Frontal cortex (tissue), 4 donors: Measurements from ENCODE around the gene FOSL1. TPM values are rescaled to one million over a fixed set of nuclear protein-coding genes. Genes with fewer than 3 reads are reported as not detected.
A peak's percentile ranks its signal among the peaks of the same experiment; 100 is the strongest.

Experiments used
- DNase-seq, 2 donors: peaks; one replicate each; pipeline ENCODE4 v3.0.0; 2012; ENCODE audit warnings: low spot score in 2 of 2
- FAIRE-seq: peaks from 2 replicates; lab custom pipeline; 2012; peaks lifted over from hg19 to GRCh38; lab: Jason Lieb, UNC
- total RNA-seq: library from RNA; depleted of rRNA; stranded (reverse); fragments of >200 nt; gene quantifications from one replicate; pipeline ENCODE4 v1.2.3, GENCODE V29; 2014
- donor health status: control.
- donor health status: control.
- donor health status: control.

FOSL1 gene
- total RNA-seq, 1 donor from 2014 or later: not detected

- FAIRE-seq (no peak), DNase-seq (peak; percentile 78 to 87)
These were observed 15.5 kb downstream of the FOSL1 start for GRCh38 chr11:65884716-65885092.

DNA sequence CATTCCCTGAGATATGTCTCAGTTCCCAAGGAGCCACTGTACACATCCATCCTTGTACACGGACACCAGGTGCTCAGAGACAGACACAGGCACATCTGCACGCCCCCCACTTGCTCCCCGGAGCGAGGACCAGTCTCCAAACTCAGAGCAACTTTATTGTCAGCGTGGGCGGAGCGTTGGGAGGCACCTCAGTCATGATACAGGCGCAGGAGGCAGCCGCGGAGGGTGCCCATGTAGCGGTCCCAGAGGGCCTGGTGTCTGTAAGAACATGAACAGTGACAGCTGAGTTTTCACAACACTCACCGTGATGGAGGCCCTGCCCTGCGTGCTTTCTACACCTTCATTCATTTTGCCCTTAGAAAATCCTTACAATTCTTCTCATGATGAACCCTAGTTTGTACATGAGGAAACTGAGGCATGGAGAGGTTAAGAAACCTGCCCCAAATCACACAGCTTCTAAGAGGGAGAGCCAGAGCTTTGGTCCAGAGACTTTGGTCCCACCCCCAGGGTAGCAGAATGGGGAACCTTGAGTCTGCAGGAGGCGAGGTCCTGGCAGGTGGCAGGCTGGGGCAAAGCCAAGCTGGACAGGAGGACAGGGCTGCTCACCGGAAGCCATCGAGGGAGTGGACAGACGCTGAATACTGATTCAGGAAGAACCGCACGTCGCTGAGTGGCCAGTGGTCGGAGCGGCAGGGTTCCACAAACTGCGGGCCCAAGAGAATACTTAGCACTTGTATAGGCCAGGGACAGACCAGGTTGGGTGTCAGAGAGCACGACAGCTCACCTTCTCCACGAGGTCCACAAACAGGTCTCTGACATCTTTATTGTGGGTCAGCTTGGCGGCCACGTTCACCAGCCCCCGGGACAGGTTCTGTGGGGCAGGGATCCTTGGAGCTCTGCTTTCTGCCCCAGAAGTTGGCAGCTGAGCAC lies 16.1 kb downstream of the FOSL1 start:
- FAIRE-seq: no peak
- DNase-seq: no peak

DNA sequence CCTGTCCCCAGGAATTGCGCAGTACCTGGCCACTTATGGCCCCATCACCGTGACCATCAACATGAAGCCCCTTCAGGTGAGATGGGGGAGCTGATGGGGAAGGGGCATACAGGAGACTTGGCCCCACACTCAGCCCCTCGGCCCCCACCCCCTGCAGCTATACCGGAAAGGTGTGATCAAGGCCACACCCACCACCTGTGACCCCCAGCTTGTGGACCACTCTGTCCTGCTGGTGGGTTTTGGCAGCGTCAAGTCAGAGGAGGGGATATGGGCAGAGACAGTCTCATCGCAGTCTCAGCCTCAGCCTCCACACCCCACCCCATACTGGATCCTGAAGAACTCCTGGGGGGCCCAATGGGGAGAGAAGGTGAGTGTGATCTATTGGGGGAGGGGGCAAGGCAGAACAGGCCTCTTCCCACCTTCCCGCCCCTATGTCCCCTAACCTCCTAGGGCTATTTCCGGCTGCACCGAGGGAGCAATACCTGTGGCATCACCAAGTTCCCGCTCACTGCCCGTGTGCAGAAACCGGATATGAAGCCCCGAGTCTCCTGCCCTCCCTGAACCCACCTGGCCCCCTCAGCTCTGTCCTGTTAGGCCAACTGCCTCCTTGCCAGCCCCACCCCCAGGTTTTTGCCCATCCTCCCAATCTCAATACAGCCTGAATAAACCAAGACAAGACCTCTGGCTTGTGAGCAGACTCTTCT lies 17.0 kb downstream of the FOSL1 start:
- FAIRE-seq (no peak), DNase-seq (no peak)

DNA sequence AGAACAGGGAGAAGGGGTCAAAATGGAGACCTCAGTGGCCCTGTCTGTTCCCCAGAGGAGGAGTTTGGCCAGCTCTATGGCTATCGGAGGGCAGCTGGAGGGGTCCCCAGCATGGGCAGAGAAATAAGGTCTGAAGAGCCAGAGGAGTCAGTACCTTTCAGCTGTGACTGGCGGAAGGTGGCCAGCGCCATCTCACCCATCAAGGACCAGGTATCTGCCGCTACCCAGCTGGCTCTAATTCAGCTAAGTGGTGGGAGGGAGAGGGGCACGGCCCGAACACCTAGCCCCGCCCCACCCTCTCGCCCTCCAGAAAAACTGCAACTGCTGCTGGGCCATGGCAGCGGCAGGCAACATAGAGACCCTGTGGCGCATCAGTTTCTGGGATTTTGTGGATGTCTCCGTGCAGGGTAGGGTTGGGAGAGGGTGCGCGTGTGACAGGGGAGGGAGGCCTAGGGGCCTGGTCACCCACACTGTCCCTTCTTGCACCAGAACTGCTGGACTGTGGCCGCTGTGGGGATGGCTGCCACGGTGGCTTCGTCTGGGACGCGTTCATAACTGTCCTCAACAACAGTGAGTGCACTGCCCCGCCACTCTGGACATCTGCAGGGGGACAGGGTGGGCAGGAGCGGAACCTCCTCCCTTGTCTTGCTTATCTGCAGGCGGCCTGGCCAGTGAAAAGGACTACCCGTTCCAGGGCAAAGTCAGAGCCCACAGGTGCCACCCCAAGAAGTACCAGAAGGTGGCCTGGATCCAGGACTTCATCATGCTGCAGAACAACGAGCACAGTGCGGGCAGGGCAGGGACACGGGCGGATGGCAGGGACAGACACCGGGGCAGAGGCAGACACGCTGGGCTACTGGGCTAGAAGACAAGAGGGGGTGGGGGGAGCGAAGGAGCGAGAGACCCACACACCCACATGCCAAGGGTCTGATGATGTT lies 17.8 kb downstream of the FOSL1 start:
- FAIRE-seq (no peak), DNase-seq (no peak)

DNA sequence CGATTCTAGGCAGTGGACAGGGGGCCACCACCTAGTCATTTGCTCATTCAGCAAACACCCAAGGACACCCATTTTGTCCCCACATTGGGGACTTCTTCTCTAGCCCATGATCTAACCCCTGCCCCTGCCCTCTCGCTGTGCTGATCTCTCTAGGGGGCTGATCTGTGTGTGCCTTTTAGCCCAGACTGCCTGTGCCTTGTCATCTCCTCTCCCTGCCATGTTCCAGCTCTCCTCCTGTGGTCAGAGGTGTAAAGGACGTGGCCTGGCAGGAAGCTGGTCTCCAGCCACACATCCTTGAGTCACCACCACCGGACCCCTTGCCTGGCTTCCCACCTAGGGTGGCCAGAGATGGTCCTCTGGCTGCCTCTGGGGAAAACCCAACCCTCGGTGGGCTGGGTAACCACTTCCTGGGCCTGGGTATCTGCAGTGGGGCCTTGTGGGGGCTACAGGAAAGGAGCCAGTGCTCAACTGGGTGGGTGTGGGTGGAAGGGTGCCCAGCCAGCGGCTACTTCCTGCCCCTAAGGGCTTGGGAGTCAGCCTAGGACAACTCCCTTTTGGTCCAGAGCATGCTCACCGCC lies 19.3 kb downstream of the FOSL1 start:
- FAIRE-seq (no peak), DNase-seq (no peak)

DNA sequence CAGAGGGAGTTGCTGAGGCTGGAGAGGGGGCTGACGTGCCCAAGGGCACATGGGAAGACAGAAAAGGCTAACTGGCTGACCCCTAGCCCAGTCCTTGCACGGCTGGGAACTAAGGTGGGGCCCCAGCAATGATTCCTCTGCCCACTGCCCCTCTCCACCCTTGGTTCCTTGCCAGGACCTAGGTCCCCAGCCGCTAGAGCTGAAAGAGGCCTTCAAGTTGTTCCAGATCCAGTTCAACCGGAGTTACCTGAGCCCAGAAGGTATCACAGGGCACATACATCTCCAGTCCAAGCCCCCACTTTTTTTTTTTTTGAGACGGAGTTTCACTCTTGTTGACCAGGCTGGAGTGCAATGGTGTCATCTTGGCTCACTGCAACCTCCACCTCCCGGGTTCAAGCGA lies 20.2 kb downstream of the FOSL1 start:
- DNase-seq (no peak), FAIRE-seq (no peak)

GRCh38 chr11:65879617-65880016 lies 20.6 kb downstream of the FOSL1 start, which contains the start of gene CTSW:
TSS of gene CTSW (plus strand) at chr11:65879837. CDS start at chr11:65879855, 18 bp downstream.
- FAIRE-seq: no peak
- DNase-seq: no peak

DNA sequence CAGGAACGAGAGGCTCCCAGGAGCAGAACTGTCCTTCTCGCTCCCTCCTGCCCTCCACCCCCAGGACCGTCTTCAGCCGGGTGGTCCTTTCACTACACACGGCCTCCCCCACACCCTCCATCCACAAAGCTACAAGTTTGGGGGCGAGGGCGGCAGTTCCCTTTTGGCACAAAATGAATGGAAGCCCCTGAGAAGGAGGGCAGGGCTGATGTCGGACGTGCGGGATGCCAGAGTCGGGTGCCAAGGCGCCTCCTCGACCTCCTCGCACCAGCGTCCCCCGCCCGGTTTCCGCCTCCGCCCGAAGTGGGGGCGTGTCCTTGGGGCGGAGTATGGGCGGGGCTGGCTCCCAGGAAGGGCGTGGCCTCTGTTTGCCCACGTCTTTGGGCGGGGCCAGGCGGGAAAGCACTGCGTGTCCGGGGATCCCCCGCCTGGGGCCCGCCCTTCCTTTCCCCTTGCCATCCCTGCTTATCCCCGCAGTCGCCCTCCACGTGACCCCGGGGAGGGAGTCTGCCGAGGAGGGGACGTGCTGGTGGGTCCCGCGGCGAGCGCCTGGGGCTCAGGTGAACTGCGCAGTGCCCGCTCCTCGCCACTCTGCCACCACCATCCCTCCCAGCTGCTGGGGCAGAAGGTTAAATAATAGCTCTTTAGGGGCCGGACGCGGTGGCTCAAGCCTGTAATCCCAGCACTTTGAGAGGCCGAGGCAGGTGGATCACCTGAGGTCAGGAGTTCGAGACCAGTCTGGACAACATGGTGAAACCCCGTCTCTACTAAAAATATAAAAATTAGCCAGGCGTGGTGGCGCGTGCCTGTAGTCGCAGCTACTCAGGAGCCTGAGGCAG lies 26.7 kb downstream of the FOSL1 start:
- FAIRE-seq: no peak
- DNase-seq: peak; percentile 94 to 99

GRCh38 chr11:65872586-65873317 lies 27.4 kb downstream of the FOSL1 start, which contains the start of gene EFEMP2:
TSS of gene EFEMP2 (minus strand) at chr11:65872800. CDS start at chr11:65872354, 446 bp downstream.
- DNase-seq: peak; percentile 67 to 72
- no peak for FAIRE-seq

DNA sequence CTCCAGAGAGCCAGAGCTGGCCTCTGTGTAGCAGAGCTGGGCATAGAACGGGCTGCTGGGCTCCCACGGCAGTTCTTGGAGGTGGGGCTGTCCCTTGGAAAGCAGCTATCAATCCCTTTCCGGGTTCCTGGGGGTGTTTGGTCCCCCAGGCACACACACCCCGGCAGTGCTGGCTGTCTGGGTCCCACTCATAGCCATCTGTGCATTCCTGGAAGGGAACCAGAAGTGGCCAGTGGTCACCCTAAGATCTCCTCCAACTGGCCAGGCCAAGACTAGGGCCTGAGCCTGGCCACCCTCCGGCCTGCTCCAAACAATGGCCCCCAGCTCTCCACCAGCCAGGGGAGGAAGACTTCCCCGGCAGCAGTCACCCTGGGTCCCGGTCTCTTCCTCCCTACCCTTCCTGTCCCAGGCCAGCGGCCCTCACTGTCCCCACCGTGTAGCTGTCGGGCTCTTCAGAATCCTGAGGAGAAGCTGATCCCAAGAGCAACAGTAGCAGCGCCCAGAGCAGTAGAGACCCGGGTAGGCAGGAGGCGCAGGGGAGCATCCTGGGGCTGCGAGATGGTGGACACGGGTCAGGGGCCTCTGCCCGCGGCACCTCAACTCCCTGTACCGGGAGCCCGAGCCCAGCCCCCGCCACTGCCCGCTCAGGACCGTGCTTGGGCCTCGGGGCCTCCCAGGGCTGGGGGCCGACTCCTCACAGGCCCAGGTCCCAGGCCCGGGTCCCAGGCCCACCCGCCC lies 28.2 kb downstream of the FOSL1 start:
- DNase-seq: no peak
- no peak for FAIRE-seq

DNA sequence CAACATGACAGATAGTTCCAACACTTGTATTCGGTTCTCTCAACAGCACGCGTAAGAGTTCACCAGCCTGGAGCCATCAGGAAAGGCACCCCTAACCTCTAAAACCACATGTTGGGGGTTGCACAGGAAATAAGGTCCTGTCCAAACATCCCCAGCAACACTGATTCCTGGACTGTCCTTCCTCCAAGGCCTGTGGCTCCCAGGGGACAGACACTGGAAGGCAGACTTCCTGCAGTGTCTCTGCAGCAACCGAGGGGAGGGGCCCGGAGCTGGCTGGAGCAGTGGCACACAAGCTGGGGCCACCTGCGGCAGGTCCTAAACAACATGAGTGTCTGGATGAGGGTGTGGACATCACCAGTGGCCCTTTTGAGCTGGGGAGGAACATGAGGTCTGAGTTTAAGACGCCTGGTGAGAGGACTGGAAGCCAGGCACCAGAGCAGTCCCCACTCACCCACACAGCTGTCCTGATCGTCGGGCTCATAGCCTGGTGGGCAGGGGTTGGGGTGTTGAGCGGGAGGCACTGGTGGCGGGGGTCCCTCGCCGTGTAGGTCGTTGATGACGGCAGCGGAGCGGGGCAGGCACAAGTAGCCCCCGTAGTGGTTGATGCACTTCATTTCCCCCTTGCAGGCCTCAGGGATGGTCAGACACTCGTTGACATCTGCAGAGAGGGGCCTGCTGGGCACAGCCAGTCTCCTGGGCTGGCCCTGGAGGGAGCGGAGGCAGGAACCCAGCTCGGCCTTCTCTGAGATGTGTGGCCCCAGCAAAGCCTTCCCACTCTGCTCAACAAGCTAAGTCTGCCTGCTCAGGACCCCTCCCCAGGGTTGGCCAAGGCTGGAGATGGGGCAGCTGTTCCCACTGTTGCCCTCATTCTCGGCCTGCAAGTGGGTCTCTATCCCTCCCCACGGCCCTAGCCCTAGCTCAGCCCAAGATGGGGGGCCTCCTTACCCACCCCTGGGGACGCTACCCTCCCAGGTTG lies 29.2 kb downstream of the FOSL1 start:
- FAIRE-seq (no peak), DNase-seq (no peak)

DNA sequence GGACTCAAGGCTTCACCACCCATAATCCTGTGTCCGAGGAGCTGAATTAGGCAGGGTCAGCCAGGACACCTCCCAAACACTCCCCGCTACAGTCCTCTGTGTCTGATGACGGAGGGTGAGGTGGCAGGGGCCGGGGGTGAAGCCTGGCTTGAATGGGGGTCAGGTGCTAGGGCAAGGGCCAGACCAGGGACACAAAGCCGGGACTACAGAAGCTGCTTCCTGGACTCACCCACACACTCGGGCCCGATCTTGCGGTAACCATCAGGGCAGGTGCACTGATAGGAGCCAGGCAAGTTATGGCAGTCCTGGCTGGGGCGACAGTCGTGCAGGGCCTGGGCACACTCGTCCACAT lies 29.9 kb downstream of the FOSL1 start:
- no peak for DNase-seq
- no peak for FAIRE-seq

- DNase-seq: no peak
- FAIRE-seq: no peak
These were observed 30.4 kb downstream of the FOSL1 start for GRCh38 chr11:65869643-65870306.

GRCh38 chr11:65868907-65869306 lies 31.3 kb downstream of the FOSL1 start:
- FAIRE-seq (no peak), DNase-seq (no peak)

- DNase-seq: peak in 1 of 2 donors; percentile 48
- no peak for FAIRE-seq
These were observed 32.0 kb downstream of the FOSL1 start for GRCh38 chr11:65868076-65868667.
